ENCODE data around the gene IRF2BPL.

The IRF2BPL gene

DNA sequence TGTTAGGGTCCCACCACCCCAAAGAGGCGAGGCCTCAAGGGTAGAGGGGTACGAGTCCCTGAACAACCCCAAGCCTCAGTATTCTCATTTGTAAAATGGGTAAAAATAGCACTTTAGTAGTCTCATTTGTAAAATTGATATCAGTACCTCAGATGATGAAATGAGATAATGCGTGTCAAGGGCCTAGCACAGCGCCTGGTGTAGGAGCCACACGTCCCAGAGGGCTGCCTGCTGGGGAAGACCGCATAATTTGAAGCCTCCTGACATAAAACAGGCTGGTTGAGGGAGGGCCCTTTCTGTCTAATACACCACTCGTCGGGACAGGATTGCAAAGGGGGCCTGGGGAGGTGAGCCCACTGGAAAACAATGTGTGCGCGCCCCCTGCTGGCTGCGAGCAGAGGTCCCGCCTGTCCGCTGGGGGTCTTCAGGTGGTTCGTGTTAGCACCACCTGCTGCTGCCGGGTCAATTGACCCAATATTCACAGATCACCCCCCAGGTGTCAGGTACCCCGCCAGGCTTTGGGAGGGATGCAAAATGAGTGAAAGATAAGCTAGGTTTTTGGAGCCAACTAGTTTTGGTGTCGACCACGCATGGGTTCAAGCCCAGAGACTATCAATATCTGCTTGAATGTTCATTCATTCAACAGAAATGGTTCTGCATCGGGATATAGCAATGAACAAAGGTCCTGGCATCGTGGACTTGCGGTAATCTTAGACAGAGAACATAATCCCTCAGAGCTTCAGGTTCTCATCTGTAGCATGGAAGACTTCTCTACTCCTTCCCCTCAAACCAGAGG, 24.7 kb upstream of the IRF2BPL start:
- DNase-seq (ENCODE audit: low spot score), result peak; percentile 72

DNA sequence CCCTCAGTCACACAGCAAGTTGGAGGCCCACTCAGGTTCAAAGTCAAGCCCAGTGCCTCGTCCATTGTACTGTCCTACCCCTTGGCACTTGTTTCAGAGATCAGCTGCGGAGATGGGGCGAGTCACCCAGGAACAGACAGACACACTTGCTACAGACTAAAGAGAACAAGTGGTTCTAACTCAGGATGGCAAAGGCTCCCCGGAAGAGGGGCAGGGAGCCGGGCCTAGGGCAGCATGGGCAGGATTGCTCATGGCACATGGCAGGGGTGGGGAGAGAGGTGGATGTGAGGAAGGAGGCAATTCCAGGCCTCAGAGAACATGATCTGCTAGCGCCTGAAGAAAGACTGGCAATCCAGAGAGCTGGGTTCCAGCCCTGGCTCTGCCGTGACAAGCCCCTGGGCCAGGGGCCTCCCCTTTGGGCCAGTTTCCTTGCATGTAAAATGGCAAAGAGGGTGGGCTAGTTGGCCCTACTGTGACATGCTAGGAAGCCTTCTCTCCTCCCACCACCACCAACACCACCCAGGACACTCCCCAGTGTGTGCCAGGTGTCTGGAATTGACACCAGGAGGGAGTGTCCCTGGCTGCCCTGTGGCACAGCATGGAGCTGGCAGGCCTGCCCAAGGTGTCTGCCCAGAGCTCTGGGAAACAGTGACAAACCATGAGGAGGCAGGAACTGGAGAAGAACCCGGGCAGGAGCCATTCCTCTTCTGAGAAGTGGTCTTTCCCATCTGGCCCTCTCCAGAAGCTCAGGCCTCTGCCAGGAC, 24.0 kb upstream of the IRF2BPL start:
- no peak for DNase-seq (ENCODE audit: low spot score)

DNA sequence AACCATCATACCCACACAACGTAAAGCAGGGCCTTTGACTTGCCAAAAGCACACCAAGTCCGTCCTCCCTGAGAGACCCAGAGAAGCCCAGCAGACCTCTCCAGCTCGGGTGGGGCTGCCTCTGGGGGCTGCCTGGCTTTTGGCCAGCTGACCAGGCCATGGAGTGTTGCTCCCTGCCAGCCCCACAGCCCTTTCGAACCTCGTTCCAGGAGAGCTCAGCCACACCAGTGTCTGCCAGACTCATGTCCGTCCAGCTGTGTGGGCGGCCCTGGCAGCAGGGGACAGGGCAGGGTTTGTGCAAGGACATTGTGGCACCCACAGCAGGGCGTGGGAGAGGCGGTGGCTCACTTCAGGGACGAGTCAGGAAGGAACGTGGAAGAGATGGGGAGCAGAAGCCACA, 22.6 kb upstream of the IRF2BPL start:
- no peak for DNase-seq (ENCODE audit: low spot score)

DNA sequence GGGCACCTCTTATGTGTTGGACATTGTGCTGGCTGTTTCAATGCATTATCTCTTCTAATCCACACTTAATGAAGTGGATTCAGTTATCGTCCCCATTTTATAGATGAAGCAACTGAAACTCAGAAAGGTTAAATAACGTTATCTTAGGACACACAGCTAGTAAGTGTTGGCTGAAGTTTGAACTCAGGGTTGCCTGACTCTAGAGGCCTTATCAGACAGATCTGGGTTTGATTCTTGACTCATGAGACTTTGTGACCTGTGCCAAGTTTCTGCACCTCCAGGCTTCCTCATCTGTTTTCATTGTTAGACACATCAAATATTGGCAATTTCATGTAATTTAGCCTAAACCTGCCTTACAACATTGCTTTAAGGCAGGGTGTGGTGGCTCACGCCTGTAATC, 18.2 kb upstream of the IRF2BPL start:
- DNase-seq (ENCODE audit: low spot score), result no peak

DNA sequence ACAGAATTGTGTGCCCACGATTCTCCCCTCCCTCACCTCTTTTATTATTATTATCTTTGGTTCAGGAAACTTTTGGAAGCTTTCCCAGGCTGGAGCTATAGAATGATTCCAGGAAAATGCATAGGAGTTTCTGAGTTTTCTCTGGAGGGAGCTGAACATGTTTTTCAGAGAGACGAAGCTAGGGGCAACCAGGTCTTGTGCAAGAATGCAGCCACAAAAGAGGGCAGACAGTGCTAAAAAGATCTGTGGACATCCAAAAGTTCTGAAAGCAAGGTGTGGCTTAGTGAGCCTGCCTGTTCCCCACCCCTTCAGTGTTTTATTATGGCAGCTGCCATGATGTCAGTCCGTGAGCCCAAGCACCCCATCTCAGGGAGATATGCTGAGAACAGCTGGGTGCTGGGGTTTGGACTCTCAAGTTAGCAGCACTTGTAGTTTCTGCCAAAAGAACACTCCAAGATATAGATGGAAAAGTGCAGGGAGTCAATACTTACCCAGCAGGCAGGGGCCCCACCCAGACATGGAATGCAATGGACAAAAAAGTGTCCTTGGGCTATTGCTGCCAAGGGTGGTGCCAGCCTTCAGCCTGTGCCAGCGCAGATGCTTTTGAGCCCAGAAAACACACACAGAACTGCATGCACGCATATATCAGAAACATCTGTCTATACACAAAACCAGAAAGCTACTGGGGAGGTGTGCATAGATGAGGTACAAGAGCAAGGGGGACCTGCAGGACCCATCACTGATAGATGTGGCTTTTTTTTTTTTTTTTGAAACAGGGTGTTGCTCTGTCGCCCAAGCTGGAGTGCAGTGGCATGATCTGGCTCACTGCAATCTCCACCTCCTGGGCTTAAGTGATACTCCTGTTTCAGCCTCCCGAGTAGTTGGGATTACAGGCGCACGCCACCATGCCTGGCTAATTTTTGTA, 17.0 kb upstream of the IRF2BPL start:
- DNase-seq (ENCODE audit: low spot score), result no peak

DNA sequence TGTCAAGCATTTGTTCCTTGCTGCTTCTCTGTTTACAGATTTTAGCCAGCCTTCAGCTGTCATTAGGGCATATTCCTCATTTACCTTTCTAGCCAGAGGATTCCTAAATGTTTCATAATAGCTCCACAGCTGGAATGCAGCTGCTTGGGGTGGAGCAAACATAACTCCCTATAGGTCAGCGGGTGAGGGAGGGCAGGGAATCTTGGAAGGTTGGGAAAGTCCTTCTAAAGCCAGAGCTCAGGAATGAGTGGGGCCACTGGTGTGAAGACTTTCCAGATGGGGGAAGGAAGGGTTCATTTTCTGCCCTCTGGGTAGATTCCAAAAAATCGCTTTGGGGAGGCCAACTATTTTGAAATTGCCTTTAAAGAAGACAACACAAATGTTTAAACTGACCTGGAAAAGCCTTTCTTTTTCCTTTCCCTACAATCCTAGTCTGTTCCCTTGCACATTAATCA, 16.3 kb upstream of the IRF2BPL start:
- no peak for DNase-seq (ENCODE audit: low spot score)

GRCh38 chr14:77043984-77044485, 15.5 kb upstream of the IRF2BPL start:
- DNase-seq (ENCODE audit: low spot score), result peak; percentile 15

GRCh38 chr14:77043177-77043983, 14.9 kb upstream of the IRF2BPL start:
- peak; percentile 77 for DNase-seq (ENCODE audit: low spot score)

- DNase-seq (ENCODE audit: low spot score), result no peak
These were observed 13.5 kb upstream of the IRF2BPL start for GRCh38 chr14:77041881-77042545.

DNA sequence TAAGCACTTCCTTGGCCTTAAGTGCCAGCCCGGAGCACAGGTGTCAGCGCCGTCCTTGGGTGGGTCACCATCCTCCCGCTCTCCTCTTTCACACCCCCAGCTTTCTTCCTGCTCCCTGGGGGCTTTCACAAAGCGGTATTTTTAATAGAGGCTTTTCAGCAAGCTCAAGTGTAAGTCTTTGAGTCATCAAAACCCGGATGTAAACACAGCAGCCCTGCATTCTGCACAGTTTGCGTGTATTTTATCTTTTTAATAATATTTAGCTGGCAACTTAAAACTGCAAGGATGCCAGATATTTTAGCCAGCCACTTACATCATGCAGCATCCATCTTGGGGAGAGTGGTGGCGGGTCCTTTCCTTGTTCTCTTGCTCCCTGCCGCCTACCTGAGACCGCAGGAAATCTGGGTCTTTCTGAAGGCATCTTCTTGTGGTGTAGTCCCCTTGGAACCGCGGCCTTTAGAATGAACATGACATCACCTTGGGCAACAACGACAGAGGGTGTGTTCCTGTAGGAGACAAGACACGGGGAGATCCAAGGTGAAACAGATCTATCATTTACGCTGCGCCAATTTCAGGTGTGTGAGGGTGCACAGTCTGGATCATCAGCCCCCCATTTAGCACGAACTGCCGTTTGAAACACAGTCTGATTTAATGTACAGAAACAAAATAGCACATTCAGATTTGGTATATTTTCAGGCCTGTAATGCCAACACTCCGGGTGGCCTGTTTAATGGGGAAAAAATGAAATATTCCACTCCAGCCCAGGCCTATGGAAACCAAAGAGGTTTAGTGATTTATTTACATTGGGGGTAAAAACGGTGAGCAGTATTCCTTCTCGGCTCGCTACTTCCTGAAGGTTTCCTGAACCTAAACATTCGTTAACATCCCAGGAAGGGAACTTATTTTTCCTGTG, 12.5 kb upstream of the IRF2BPL start:
- no peak for DNase-seq (ENCODE audit: low spot score)

DNA sequence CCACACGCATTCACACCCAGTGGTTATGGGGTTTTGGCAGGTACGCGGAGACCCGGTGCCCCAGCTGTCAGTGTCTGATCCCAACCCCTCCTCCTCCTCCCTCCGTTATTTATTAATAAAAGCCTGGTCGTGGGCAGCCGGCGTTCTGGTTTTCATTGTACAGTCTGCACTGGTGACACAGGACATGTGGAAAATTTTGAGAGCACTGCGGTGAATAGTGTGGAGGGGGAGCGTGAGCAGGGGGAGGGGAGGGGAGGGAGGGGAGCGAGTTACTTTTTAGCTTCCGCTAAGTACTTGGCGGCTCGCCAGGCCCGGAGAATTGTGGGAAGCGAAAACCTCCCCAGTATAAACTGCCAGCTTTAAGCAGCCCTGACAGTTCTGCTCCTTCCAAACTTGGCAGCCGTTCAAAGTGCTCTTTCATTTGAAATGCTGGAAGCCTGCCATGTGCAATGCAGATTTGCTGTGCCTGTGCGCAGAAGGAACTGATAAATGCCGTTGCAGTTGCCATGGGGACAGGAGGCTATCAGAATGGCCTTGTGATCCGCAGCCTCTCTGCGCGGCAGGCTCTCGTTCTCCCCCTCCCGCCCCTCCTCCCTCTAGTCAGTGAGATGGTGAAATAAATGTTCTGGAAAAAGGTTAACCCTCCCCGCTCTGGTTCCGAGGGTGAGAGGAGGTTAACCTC, 11.7 kb upstream of the IRF2BPL start:
- peak; percentile 99 for DNase-seq (ENCODE audit: low spot score)

DNA sequence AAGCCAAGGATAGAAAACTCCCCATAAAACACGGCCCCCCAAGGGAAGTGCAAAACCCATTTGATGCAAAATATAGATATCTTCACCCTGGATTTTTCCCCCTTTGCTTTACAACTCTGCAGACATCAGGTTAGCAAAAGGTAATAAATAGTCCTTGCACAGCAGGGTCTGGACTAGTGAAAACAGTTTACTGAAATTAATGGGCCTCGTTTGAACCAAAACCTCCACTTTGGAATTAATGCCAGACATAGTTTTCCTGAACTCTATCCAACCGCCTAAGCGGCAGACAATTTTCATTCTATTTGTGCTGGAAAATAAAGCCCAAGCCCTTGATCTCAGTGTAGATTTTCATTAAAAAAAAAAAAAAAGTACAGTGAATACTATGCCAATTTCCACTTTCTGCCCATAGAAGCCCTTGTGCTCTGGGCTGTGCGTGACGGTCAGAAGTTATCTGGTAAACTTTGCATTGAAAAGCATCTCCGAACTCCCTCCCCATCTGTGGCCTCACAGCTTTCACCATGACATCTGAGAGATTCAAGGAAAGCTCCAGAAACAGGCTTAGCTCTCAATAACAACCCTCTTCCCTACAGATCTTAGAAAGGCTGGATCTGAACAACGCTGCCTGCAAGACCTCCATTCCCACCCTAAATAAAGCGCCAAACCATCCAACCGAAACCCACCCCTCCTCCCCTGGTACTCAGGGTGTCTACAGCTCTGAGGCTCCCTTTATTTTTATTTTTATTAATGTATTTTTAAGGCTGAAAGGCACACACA, 11.0 kb upstream of the IRF2BPL start:
- no peak for DNase-seq (ENCODE audit: low spot score)

DNA sequence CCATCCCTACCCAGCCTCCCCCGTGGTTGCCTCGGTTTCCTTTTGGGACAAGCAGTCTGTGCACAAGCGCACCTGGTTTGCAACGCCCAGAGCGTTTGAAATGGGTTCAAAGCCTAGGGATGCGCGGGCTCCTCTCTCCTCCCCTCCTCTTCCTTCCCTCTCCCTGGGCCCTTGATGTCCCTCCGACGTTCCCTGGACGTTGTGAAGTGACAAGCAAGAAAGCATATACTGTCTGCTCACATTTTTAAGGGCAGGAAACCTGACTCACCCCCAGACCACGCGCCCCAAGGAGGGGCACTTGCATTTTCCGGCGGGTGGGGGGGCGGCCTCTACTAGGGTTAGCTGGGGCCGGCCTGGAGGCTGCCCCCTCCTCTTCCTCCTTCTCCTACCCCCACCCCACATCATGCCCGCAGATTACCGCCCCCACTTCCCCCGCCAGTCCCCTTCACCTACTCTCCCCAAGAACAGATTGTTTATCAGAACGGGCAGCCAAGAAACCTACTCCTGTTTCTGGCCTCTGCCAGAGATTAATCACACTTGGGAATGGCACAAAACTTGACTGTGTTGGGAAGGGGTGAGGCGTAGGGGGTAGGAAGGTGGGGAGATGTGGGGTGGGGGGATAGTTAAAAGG, 9.5 kb upstream of the IRF2BPL start:
- DNase-seq (ENCODE audit: low spot score), result no peak

DNA sequence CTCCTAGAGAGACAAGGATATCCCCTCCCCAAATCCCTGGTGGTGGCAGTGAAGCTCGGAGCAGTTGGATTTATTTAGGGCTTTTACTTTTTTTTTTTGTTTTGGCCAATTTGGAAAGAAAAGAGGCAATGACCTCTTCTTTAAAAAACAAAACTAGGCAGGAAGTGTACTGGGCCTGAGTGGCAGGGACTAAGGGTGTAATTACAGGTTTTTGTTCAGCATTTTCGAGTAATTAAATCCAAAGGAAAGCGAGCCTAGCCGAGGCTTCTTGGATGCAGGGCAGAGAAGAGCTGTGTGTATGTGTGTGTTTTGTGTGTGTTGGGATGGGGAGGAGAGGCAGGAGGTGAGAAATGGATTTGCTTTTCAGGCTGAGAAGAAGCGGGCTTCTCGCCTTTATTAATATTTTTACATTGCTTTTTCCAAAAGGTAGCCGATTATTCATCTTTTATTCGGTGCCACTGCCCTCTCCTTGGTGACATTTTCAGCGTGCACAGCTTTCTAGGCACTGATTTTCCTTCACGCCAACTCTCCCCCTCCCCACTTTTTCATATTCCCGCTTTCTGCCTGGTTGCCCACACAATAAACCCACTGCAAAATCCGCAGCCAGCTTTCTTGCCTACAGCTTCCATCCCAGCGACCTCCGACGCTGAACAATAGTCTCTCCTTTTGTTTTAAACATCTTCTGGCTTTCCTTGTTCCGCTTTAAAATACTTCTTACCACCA, 8.9 kb upstream of the IRF2BPL start:
- DNase-seq (ENCODE audit: low spot score), result no peak

GRCh38 chr14:77036484-77037214, 8.1 kb upstream of the IRF2BPL start:
- no peak for DNase-seq (ENCODE audit: low spot score)

DNA sequence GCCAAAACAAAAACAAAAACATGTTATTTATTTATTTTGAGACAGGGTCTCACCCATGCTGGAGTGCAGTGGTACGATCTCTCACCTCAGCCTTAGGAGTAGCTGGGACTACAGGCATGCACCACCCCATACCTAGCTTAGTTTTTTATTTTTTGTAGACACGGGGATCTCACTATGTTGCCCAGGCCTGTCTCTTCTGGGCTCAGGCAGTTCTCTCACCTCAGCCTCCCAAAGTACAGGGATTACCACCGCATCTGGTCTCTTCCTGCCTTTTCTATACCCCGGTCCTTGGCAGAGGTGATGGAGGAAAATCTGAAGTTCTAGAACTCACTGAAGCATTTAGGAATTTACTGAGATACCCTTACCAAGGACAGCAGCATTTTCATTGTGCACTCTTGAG, 6.8 kb upstream of the IRF2BPL start:
- no peak for DNase-seq (ENCODE audit: low spot score)
